ELR (cell line): ENCODE data around the gene HOTAIR.

Experiments
- DNase-seq: peaks from one replicate; pipeline ENCODE4 v3.0.0-alpha.2; 2015; ENCODE audit warnings: low read depth

Gene HOTAIR

DNA sequence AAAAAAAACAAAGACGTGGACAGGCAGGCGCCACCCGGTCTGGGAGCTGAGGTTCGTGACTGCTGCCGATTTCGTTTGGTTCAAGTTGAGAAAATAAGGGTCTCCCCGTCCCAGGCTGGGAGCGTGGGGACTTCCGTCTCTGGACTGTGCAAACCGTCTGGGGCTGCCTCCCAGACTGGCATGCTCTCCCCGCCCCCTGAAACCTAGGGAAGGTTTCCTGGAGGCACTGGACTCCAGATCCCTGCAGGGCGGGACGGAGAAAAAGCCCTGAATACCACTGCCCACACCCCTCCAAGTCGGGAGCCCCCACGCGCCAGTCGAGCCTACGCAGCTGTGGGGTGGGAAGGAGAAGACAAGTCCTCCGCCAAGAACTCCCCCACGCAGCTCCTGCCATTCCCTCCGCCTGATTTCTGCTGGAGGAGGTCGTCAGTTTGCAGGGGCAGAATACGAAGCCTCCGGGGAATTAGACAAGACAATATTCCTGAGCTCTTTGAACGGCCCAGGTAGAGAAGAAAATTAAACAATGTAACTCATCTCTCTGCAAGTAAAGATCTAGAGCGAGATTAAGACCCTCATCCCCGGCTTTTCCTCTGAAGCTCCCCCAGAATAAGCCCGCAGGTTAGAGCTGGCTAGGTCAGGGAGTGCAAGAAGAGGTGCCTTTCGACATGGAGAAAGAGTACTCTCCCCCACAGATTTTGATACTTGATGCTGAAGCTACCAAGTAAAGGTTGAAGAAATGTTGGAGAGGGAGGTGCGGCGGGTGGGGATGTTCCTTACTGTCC is 46.5 kb downstream of the HOTAIR start:
- DNase-seq: no peak

DNA sequence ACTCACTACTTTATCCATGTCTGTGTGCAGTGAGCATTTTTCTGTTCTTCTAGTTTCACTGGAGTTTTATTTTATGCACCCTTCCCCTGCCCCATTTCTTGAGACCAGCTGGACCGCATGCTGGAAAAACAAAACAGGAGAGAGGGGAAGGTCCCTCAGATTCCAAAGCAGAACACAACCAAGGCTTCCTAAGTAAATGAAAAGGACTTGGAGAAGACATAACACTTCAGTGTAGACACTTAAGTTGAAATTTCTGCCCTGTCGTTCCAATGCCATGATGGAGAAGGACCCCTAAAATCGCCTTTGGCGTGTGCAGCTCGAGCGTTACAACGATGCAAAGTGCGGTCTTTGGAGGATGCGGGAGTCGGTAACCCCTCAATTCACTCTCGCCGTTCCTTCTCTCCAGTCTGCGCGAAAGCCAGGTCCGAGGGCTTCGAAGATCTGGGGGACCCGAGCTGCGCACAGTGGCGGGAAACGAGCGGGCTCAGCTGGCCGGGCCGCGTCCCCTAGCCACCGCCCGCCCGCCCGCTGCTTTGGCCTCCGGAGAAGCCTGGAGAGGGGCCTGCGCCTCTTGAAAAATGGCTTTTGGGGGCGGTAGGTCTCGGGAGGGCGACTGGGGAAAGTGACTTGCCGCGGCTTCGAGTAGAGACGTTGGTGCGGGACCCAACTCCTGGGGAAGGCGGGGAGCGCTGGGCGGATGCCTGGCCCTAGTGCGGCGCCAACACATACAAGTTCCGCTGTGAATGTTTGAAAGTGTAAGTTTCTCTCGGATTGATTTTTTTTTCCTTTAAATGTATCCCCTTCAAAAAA is 47.3 kb downstream of the HOTAIR start:
- DNase-seq: no peak

DNA sequence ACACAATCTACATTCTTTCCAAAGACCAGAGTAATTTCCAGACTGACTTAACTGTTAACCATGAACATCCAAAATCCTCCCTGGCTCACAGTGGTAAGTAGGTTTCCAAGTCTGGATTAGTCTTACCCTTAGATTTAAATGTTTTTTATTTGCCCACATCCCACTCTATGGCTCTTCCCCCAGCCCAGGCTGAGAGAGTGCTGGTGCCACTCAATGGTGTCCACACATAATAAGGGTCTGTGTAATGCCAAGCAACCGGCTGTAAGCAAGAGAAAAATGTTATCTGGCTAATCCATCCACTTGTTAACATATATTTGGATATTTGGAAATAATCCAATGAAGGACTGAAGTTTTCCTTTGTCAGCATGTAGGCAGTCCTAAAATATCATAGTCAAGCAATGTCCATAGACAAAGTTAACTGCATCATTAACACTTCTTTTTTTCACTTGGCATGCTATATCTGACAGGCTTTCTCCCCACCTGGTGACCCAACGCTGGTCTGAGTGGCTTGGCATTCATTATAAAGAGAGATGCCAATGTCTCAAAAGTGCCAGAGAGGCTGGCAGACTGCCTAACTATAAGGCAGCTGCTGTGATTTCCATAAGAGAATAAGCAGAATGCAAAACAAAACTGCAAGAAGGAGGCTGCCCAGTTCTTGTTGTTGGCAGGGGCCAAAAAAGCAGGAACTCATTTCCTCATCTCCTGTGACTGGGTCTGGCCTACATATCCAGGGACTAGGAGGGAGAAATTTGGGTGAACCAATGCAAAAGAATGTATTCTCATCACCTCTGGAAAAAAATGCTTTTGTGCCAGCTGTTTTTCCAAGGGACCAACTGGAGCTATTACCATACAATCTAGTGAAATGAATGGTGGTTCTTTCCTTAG is 50.0 kb downstream of the HOTAIR start:
- no peak for DNase-seq

DNA sequence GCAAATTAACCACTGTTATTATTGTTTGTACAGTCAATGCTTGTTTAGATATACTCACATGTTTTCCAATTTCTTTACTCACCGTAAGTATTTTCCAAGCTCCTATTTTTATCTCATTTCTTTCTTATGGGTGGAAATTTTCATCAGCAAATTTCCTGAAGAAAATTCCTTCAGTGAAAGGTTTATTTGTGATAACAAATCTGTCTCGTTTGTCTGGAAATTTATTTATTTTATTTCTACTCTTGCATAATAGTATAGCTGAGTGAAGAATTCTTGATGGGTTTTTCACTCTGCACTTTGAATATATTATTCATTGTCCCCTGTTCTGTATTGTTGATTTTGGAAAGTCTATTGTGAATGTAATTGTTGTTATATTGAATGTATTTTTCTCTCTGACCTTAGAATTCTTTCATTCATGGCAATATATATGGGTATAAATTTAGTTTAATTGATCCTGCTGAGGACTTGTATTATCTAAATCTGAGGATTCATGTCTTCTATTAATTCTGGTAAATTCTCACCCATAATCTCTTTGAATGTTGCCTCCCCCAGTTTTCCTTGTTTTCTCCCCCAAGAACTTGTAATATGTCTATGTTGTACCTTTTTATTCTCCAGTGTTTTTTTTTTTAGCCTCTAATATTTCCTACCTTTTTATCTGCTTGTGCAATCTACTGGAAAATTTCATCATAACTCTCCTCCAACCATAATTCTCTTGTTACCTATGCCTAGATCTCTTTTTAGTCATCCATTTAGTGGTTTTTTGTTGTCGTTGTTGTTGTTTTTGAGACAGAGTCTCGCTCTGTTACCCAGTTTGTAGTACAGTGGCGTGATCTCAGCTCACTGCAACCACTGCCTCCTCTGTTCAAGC is 57.7 kb downstream of the HOTAIR start:
- DNase-seq: no peak
